NK-92 (cell line): ENCODE measurements around the gene ECM2.

Experiments
- DNase-seq: peaks from one replicate; lab custom pipeline; 2025; ENCODE audit not compliant: unreplicated experiment; lab: John Stamatoyannopoulos, UW

The ECM2 gene

GRCh38 chr9:92527832-92528521 lies 7.8 kb downstream of the ECM2 start:
- no peak for DNase-seq

GRCh38 chr9:92527291-92527828 lies 8.4 kb downstream of the ECM2 start:
- no peak for DNase-seq

DNA sequence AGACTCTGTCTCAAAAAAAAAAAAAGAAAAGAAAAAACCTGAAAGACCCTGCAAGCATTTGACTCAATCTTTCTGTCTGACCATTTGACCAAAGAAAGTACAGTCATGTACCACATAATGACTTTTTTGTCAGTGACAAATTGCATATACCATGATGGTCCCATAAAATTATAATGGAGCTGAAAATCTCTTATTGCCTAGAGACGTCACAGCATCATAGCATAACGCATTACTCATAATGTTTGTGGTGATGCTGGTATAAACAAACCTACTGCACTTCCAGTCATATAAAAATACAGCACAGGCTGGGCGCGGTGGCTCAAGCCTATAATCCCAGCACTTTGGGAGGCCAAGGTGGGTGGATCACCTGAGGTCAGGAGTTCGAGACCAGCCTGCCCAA lies 10.5 kb downstream of the ECM2 start:
- no peak for DNase-seq

GRCh38 chr9:92524881-92525280 lies 10.9 kb downstream of the ECM2 start:
- no peak for DNase-seq

DNA sequence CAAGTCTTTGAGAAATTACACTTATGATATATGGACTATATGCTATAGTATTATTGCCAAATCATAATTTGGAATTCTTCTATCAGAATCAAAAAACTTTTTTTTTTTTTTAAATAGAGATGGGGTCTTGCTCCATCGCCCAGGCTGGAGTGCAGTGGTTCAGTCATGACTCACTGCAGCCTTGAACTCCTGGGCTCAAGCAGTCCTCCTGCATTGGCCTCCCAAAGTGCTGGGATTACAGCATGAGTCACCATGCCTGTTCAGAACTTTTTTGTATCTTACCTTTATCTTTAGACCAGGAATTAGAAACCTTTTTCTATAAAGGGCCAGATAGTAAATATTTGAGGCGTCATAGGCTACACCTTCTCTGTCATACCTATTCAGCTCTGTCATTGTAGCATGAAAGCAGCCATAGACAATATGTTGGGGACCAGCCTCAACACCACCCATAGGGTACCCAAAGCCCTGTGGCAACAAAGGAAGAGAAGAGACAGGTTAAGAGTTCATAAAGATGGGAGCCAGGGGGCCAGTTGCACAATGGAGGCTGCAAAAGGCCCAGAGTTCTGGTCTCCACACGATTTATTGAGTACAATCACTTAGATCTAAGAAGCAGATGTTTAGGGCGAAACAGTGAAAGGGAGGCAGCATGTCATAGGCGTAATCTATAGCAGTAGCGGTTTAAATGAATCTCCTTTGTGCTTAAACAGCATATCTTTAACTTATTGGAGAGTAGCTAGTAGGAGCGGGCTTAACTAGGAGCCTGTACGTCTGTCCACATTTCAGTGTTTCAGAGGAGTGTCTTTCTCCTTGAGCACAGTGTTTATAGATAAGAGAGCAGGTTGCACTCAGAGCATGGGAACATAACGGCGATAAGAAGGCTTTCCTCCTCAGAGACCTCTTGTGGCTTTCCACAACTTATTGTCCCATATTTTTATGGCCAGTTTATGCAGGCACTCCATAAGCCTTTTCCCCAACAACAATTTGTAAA lies 12.5 kb downstream of the ECM2 start:
- no peak for DNase-seq

DNA sequence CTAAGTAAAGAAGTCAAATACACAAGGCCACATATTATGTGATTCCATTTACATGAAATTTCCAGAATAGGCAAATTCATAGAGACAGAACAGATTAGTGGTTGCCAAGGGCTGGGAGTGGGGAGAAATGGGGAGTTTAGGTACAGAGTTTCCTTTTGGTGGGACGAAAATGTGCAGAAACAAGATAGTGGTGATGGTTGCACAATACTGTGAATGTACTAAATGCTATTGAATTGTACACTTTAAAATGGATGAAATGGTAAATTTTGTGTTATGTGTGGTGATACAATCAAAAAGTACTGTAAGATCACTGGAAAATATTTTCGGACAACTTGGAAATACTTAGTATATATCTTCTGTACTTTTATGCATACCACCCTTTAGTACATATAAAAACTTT lies 15.0 kb downstream of the ECM2 start:
- DNase-seq: no peak

GRCh38 chr9:92518199-92518598 lies 17.6 kb downstream of the ECM2 start:
- no peak for DNase-seq

DNA sequence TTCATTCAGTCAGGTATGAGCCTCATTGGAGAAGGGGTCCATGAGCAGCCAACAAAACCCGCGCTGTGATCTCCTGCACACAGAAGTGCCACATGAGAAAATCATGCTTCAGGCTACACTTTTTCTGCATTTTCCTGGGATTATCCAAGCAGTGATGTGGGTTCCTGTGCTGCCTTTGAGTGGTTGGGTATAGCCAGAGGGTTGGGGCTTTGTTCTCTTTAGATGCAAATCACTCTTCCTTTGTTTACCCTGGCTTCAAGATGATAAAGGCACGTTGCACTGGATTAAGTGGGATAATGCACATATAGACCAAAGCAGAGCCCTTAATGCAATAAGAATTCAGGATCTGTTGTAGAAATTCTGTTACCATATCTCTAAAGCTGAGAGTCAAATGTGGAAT lies 18.7 kb downstream of the ECM2 start:
- no peak for DNase-seq

DNA sequence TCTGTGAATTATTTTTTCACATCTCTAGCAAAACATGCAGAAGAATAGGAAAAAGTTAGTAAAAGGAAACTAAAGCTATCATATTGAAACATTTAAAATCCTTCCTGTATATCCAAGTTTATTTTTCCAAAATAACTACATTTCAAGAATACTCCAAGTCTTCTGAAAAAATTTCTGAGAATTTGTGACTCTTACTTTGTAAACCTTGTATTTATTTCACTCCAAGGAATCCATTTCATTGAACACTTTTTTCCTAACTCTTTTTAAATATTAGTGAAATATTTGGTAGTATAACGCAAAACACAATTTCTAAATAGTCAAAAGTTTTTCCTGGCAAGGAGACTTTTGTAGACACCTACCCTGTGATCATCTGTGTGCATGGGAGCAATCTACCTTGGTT lies 19.3 kb downstream of the ECM2 start:
- DNase-seq: no peak

- DNase-seq: no peak
Observed at GRCh38 chr9:92514635-92515034, 21.2 kb downstream of the ECM2 start.

DNA sequence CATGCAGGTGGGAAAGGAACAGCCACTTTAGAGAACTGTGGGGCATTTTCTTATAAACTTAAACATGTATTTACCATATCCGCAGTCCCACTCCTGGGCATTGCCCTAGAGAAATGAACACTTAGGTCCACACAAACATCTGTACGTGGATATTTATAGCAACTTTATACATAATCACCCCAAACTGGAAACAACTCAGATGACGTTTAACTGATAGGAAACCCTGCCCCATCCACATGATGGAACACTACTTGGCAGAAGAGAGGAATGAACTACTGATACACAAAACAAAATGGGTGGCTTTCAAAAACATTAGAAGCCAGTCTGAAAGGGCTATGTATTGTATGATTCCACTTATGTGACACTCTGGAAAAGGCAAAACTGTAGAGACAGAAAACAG lies 22.4 kb downstream of the ECM2 start:
- DNase-seq: no peak

DNA sequence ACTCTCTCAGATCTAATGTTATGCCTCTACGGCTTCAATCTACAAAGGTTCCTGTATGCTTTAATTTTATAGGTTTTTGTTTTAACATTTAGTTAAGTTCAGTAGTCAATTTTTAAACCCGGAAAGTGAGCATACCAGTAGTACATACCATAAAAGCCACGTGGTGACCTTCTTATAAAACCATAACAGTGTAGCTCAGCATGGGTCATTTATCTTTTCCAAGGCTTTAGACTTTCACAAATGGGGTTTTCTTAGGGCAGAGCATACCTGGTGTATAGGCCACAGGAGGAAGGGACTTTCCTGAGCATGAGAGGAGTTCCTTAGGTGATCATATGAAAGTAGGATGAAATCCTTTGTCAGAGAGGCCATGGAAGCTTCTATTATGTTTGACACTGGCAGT lies 23.2 kb downstream of the ECM2 start:
- no peak for DNase-seq

DNA sequence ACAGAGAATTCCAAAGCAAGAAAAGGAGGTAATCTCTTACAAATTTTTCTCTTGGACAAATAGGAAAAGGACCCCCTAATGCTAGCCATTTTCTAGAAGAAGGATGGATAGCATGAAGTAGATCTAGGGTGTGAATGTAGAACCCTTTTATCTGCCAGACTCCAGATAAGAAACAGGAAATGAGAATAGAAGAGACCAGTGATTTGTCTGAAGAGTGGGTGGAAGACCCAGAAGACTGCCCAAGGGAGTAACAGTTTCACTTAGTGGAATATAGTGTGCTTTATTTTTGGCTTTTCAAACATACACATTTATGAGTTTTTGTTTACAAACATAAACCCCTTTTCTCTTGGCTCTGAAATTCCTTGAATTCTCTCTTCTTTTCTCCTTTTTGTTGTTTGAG lies 25.0 kb downstream of the ECM2 start:
- DNase-seq: no peak

DNA sequence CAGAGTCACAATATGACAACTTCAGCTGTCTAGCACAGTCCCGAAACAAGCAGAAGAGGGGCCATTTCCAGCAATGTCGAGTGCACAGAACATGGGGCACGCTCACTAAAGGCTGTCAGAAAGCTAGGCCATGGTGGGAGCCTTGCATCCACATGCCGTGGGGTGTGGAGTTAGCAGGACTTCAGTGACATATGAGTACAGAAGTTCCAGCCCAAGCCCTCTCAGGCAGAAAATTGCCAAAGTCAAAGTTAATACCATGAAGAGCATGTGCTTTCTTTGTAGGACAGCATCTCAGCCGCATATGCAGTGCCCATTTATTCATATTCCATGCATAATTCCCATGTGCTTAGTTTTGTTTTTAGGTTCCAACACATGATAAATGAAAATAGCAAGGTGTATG lies 26.7 kb downstream of the ECM2 start:
- no peak for DNase-seq

- no peak for DNase-seq
Observed at GRCh38 chr9:92508018-92508820, 27.6 kb downstream of the ECM2 start.

- DNase-seq: no peak
Observed at GRCh38 chr9:92507496-92507895, 28.3 kb downstream of the ECM2 start.

DNA sequence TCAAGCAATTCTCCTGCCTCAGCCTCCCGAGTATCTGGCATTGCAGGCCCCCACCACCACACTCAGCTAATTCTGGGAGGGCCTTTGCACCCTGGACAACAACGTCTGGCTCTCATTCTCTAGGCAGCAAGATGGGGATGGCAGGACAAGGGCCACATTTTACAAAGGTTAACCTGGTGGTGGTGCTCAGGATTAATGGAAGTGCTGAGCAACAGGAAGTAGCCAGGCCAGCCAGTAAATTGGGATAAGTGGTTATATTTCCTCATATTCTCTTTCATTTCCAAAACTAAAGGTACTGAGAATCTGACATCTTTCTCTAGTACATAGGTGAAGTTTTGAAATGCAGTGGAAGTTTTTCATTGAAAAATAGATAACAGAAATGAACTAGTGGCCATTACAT lies 28.8 kb downstream of the ECM2 start:
- DNase-seq: no peak

- no peak for DNase-seq
Observed at GRCh38 chr9:92506184-92506857, 29.5 kb downstream of the ECM2 start.

DNA sequence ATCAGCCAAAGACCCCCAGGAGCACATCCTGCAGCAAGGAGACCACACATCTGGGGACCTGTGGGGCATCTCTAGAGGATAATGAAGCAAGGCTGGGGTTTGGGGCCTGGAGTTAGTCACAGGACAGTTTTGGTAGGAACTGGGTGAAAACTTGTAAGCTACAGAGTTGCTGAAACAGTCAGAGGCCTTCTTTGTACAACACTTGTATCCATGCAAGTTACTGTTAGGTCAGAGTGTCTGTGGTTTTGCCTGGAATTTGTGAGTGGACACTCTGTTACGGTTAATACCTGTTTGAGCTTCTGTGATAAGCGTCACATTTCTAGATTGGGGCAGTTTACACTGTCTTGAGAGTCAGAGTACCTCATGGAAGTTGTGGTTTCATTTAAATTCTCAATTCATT lies 30.9 kb downstream of the ECM2 start:
- no peak for DNase-seq

DNA sequence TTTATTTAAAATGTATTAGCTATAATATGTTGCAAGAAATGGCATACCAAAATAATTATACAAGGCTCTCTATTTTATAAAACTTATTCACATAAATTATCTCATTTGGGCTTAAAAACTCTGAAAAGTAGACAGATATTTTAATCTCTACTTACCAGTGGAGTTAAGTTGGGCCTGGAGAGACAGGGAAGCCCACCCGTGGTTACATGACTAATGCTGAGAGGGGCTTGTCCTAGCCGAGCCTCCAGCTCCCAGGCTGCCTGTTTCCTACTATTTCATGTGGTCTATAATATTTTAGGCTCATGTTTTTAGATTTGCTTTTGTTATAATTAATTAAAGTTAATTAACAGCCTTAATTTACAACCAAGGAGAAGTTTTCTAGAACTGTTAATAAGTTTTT lies 32.6 kb downstream of the ECM2 start:
- no peak for DNase-seq
